K562 (cell line): ENCODE data around the gene CCDC27. TPM values are rescaled to one million over a fixed set of nuclear protein-coding genes. Genes with fewer than 3 reads are reported as not detected.

ENCODE experiments used
- BCL6 ChIP-seq: fragments of 250-450 bp; sonication (Bioruptor Pico); IDR thresholded peaks from 2 replicates; pipeline ENCODE4 v1.4.0; 2020
- CBFA2T2 ChIP-seq: fragments of 450-650 bp; conservative IDR thresholded peaks from 2 replicates; pipeline ENCODE4 v1.6.1; 2017; ENCODE audit warnings: mild to moderate bottlenecking
- FOSL1 ChIP-seq: fragments of 200-800 bp; sonication (Bioruptor generic); conservative IDR thresholded peaks from 2 replicates; pipeline ENCODE4 v1.6.1; 2016; ENCODE audit warnings: missing genetic modification characterization, missing compliant biosample characterization
- FOXJ2 ChIP-seq: fragments of 200-800 bp; sonication (Bioruptor generic); IDR thresholded peaks from 2 replicates; pipeline ENCODE4 v1.6.1; 2016; ENCODE audit warnings: missing genetic modification characterization, missing compliant biosample characterization
- HCFC1 ChIP-seq: IDR thresholded peaks from 2 replicates; pipeline ENCODE4 v1.6.1; 2012; ENCODE audit warnings: low read depth, low read length, improper control_type of control experiment
- KLF10 ChIP-seq: fragments of 250-450 bp; sonication (Bioruptor Pico); IDR thresholded peaks from 2 replicates; pipeline ENCODE4 v1.6.1; 2021; ENCODE audit warnings: matching md5 sums
- MLLT1 ChIP-seq, 2 experiments: fragments of 450-650 bp; IDR thresholded peaks; 2 replicates each; pipeline ENCODE4 v1.6.1; 2016
- MTF1 ChIP-seq: fragments of 250-450 bp; sonication (Bioruptor Pico); IDR thresholded peaks from 2 replicates; pipeline ENCODE4 v1.9.0; 2021; ENCODE audit warnings: moderate library complexity, mild to moderate bottlenecking, inconsistent platforms, borderline replicate concordance
- POLR2G ChIP-seq: fragments of 200-400 bp; formaldehyde crosslinking; IDR thresholded peaks from 2 replicates; pipeline ENCODE4 v1.6.1; 2017; ENCODE audit warnings: low read depth, mild to moderate bottlenecking, antibody characterized with exemption, low read length, moderate library complexity
- RFX7 ChIP-seq: fragments of 250-450 bp; sonication (Bioruptor Pico); IDR thresholded peaks from 2 replicates; pipeline ENCODE4 v1.5.1; 2021; ENCODE audit warnings: mild to moderate bottlenecking
- STAG1 ChIP-seq: sonication (generic); formaldehyde crosslinking; IDR thresholded peaks from 2 replicates; pipeline ENCODE4 v1.5.0; 2020; ENCODE audit warnings: missing genetic modification reagents, borderline replicate concordance
- TAF1 ChIP-seq: IDR thresholded peaks from 2 replicates; pipeline ENCODE4 v1.6.1; 2011; ENCODE audit warnings: mild to moderate bottlenecking, low read length, moderate library complexity; ENCODE audit not compliant: insufficient read depth, control insufficient read depth, severe bottlenecking; ENCODE audit errors: extremely low read depth
- TCF7 ChIP-seq: sonication (generic); IDR thresholded peaks from 2 replicates; pipeline ENCODE4 v1.6.1; 2016; ENCODE audit warnings: antibody characterized with exemption, borderline replicate concordance
- TEAD2 ChIP-seq: fragments of 450-650 bp; IDR thresholded peaks from 2 replicates; pipeline ENCODE4 v1.6.1; 2016; ENCODE audit warnings: missing genetic modification characterization, control low read depth, missing compliant biosample characterization
- ZBTB33 ChIP-seq: sonication (generic); formaldehyde crosslinking; IDR thresholded peaks from 2 replicates; pipeline ENCODE4 v1.8.1; 2023; ENCODE audit warnings: mild to moderate bottlenecking, missing genetic modification reagents
- ZMIZ1 ChIP-seq, 2 experiments: fragments of 150-350 bp in 1 of 2; IDR thresholded peaks; 2 replicates each; pipeline ENCODE4 v1.6.1; 2012 to 2016; ENCODE audit warnings: low read depth in 2 of 2, low read length in 2 of 2, mild to moderate bottlenecking in 1 of 2, moderate library complexity in 1 of 2
- ZNF175 ChIP-seq: fragments of 200-800 bp; sonication (Bioruptor generic); IDR thresholded peaks from 2 replicates; pipeline ENCODE4 v1.6.1; 2016; ENCODE audit warnings: low read depth, mild to moderate bottlenecking, missing genetic modification characterization, missing compliant biosample characterization
- ZNF224 ChIP-seq: sonication (generic); formaldehyde crosslinking; IDR thresholded peaks from 2 replicates; pipeline ENCODE4 v1.8.0; 2022; ENCODE audit warnings: mild to moderate bottlenecking, missing genetic modification reagents
- ZNF41 ChIP-seq: fragments of 250-450 bp; sonication (Bioruptor Pico); conservative IDR thresholded peaks from 2 replicates; pipeline ENCODE4 v1.4.0; 2020; ENCODE audit warnings: mild to moderate bottlenecking
- ZNF431 ChIP-seq: sonication (generic); formaldehyde crosslinking; IDR thresholded peaks from 2 replicates; pipeline ENCODE4 v1.8.0; 2022; ENCODE audit warnings: mild to moderate bottlenecking, missing genetic modification reagents
- ZNF764 ChIP-seq: fragments of 250-450 bp; sonication (Bioruptor Pico); IDR thresholded peaks from 2 replicates; pipeline ENCODE4 v1.4.0; 2020; ENCODE audit warnings: low read depth, mild to moderate bottlenecking, moderate library complexity
- polyA plus RNA-seq, 8 experiments: library from polyadenylated mRNA; depleted of rRNA in 4 of 8; stranded (reverse) in 5 of 8; unstranded in 3 of 8; fragments of >200 nt; fragmentation: Nextera tagmentation in 2 of 8; fragmentation: Illumina TruSeq in 1 of 8; extraction: Ambion mirVana in 2 of 8; extraction: Trizol in 1 of 8; gene quantifications; 2 replicates each; pipeline versions ENCODE4 v1.2.1 to v1.2.3, GENCODE V29; 2011 to 2014; ENCODE audit warnings: inconsistent platforms in 1 of 8, missing spikeins in 1 of 8
- total RNA-seq, 7 experiments: library from RNA; depleted of rRNA in 6 of 7; stranded (reverse); fragments of >200 nt in 6 of 7; fragmentation: Illumina TruSeq in 2 of 7; extraction: Trizol in 2 of 7; gene quantifications; 2 replicates each; pipeline versions ENCODE4 v1.2.1 to v1.2.3, GENCODE V29; 2011 to 2021; ENCODE audit warnings: low replicate concordance in 1 of 7

CCDC27 gene
- total and polyA plus RNA-seq, 9 of the 15 experiments (the other 6 are each of a cell fraction or from before 2014, with no cell fraction given): 0.01 to 0.04 TPM; not detected in 7

GRCh38 chr1:3774946-3775489 is 22.8 kb downstream of the CCDC27 start (continued):
- no peak for TF ChIP-seq TEAD2 (tag)
- no peak for TF ChIP-seq FOXJ2 (tag)
- TF ChIP-seq ZNF175 (CRISPR knock-in tag): peak; percentile 74
- TF ChIP-seq TCF7: peak; percentile 74; the same call in 1 of the 2 replicates
- peak; percentile 97 for TF ChIP-seq CBFA2T2
- TF ChIP-seq ZBTB33 (CRISPR knock-in tag): 0 out of 2 replicates have a peak, but pooled peaks have one; percentile 56
- no peak for TF ChIP-seq ZNF764
- TF ChIP-seq MTF1: no peak
- TF ChIP-seq MLLT1 (IDR thresholded peaks at IDR 0.05): no peak; a peak in 1 of 4 replicates
- TF ChIP-seq TAF1: peak; percentile 47
- no peak; the same call in 1 of the 2 replicates for TF ChIP-seq FOSL1 (tag)
- TF ChIP-seq RFX7 (CRISPR knock-in tag): no peak
- peak in 1 of 2 experiments; percentile 91; a peak in 2 of 4 replicates for TF ChIP-seq ZMIZ1 (IDR thresholded peaks at IDR 0.05; ENCODE audit: low read depth in 2 of 2, low read length in 2 of 2)
- no peak for TF ChIP-seq BCL6
- TF ChIP-seq ZNF41: no peak
- peak; percentile 34; the same call in 1 of the 2 replicates for TF ChIP-seq ZNF431 (CRISPR knock-in tag)
- TF ChIP-seq ZNF224 (CRISPR knock-in tag): no peak
- TF ChIP-seq HCFC1: no peak
- TF ChIP-seq STAG1 (CRISPR knock-in tag): no peak
- no peak; the same call in 1 of the 2 replicates for TF ChIP-seq POLR2G
- TF ChIP-seq KLF10 (CRISPR knock-in tag): no peak
